ENCODE measurements around the gene TPCN2.

GRCh38 chr11:69145050-69145380 lies 96.3 kb downstream of the TPCN2 start:
- TF ChIP-seq CTCF (IDR thresholded peaks at IDR 0.05; ENCODE audit: low read depth, low read length, missing input control) (no peak), GABPA (IDR thresholded peaks at IDR 0.05 in 1 of 2, conservative IDR thresholded peaks at IDR 0.05 in 1 of 2) (no peak), REST (IDR thresholded peaks at IDR 0.05) (no peak), RAD21 (IDR thresholded peaks at IDR 0.05) (no peak)
